Lower lobe of right lung (tissue), 2 donors: ENCODE data around the gene KRT6B. TPM values are rescaled to one million over a fixed set of nuclear protein-coding genes. Genes with fewer than 3 reads are reported as not detected.

ENCODE experiments used
- ATAC-seq, 2 donors: fragments of 200-7000 bp; cut with Tn5 transposase; one replicate each; pipeline ENCODE4 v1.9.1; 2020 to 2022; ENCODE audit warnings: mild to moderate bottlenecking in 2 of 2, moderate library complexity in 2 of 2
- DNase-seq: peaks from one replicate; pipeline ENCODE4 v3.0.0-alpha.2; 2020
- H3K27ac ChIP-seq: fragments of 200-600 bp; one replicate; pipeline ENCODE4 v1.8.0; 2022
- H3K27me3 ChIP-seq: fragments of 200-600 bp; one replicate; pipeline ENCODE4 v1.8.0; 2022; ENCODE audit warnings: low read depth
- H3K36me3 ChIP-seq: fragments of 200-600 bp; one replicate; pipeline ENCODE4 v1.8.0; 2022; ENCODE audit warnings: mild to moderate bottlenecking
- H3K4me1 ChIP-seq: fragments of 200-600 bp; one replicate; pipeline ENCODE4 v1.8.0; 2022
- H3K4me3 ChIP-seq: fragments of 200-600 bp; one replicate; pipeline ENCODE4 v1.8.0; 2022; ENCODE audit warnings: mild to moderate bottlenecking
- H3K9me3 ChIP-seq: fragments of 200-600 bp; one replicate; pipeline ENCODE4 v1.8.0; 2022
- CTCF ChIP-seq: fragments of 200-600 bp; IDR thresholded peaks from one replicate; pipeline ENCODE4 v1.8.0; 2022; ENCODE audit warnings: antibody characterized with exemption, mild to moderate bottlenecking
- intact Hi-C: fragments of 100-400 bp; cut with DNase I; formaldehyde crosslinking; loops from one replicate; pipeline ENCODE4 v1.11.0; 2022
- total RNA-seq: library from RNA; stranded (reverse); fragmentation: NEBNext Ultra II Directional; extraction: Animal tissue kit (Norgen Biotek cat#: 25700); gene quantifications from one replicate; pipeline ENCODE4 v1.2.1, GENCODE V29; 2021
- donor health status: DM: no; HTN: yes; CAD: no; lungs with severe emphysema.

KRT6B gene
- total RNA-seq, 1 donor from 2014 or later: not detected

GRCh38 chr12:52474212-52474611, 22.3 kb upstream of the KRT6B start:
- no peak overlapping the region for H3K4me3 ChIP-seq
- TF ChIP-seq CTCF: no peak
- H3K27ac ChIP-seq: no peak overlapping the region
- no peaks in the 10 kb centered on the region for H3K9me3 ChIP-seq
- ATAC-seq (no peak), DNase-seq (no peak)
- no peaks in the 10 kb centered on the region for H3K36me3 ChIP-seq
- no peaks in the 10 kb centered on the region for H3K27me3 ChIP-seq
- no peaks in the 10 kb centered on the region for H3K4me1 ChIP-seq
- intact Hi-C loops: no loop called here

- no peak for TF ChIP-seq CTCF
- H3K27me3 ChIP-seq: no peaks in the 10 kb centered on the region
- ATAC-seq (no peak), DNase-seq (no peak)
- no peaks in the 10 kb centered on the region for H3K36me3 ChIP-seq
- H3K9me3 ChIP-seq: no peaks in the 10 kb centered on the region
- no peak within 1 kb of the TSS for H3K4me3 ChIP-seq
- no peak within 1 kb of the TSS for H3K27ac ChIP-seq
- intact Hi-C loops: no loop called here
- H3K4me1 ChIP-seq: no peaks in the 10 kb centered on the region
Measured at GRCh38 chr12:52473768-52474167, 21.8 kb upstream of the KRT6B start, which contains the start of gene KRT6C. KRT6C (minus strand) TSS chr12:52473805; CDS start chr12:52473737, 68 bp downstream.

GRCh38 chr12:52469853-52470252, 17.9 kb upstream of the KRT6B start:
- intact Hi-C loops: no loop called here
- peaks cover 4% of the 10 kb centered on the region for H3K27me3 ChIP-seq
- TF ChIP-seq CTCF: no peak
- H3K36me3 ChIP-seq: no peaks in the 10 kb centered on the region
- no peaks in the 10 kb centered on the region for H3K9me3 ChIP-seq
- no peak overlapping the region for H3K27ac ChIP-seq
- ATAC-seq (no peak), DNase-seq (no peak)
- no peak overlapping the region for H3K4me3 ChIP-seq
- H3K4me1 ChIP-seq: no peaks in the 10 kb centered on the region

GRCh38 chr12:52464897-52465296, 13.0 kb upstream of the KRT6B start:
- intact Hi-C loops: no loop called here

GRCh38 chr12:52461693-52462092, 9.7 kb upstream of the KRT6B start:
- no peaks in the 10 kb centered on the region for H3K9me3 ChIP-seq
- H3K4me1 ChIP-seq: no peaks in the 10 kb centered on the region
- TF ChIP-seq CTCF: no peak
- no peak for DNase-seq
- no peak overlapping the region for H3K4me3 ChIP-seq
- ATAC-seq: no peak
- H3K36me3 ChIP-seq: no peaks in the 10 kb centered on the region
- H3K27me3 ChIP-seq: peaks cover 4% of the 10 kb centered on the region
- intact Hi-C loops: no loop called here
- H3K27ac ChIP-seq: no peak overlapping the region

More at GRCh38 chr12:52464897-52465296, 13.0 kb upstream of the KRT6B start:
- Histone ChIP-seq H3K36me3 (no peaks in the 10 kb centered on the region), H3K4me1 (no peaks in the 10 kb centered on the region), H3K9me3 (no peaks in the 10 kb centered on the region), H3K27me3 (peaks cover 4% of the 10 kb centered on the region), H3K4me3 (no peak overlapping the region), H3K27ac (no peak overlapping the region)
- TF ChIP-seq CTCF: no peak
- no peak for ATAC-seq
- DNase-seq: no peak

- no peak overlapping the region for H3K27ac ChIP-seq
- DNase-seq: no peak
- H3K9me3 ChIP-seq: no peaks in the 10 kb centered on the region
- H3K4me1 ChIP-seq: no peaks in the 10 kb centered on the region
- H3K36me3 ChIP-seq: no peaks in the 10 kb centered on the region
- no peak for ATAC-seq
- no peaks in the 10 kb centered on the region for H3K27me3 ChIP-seq
- no peak for TF ChIP-seq CTCF
- intact Hi-C loops: no loop called here
- H3K4me3 ChIP-seq: no peak overlapping the region
Measured at GRCh38 chr12:52458861-52459260, 6.9 kb upstream of the KRT6B start.
